ENCODE data around the gene VCAM1.
"Not testable (repeated sequence)": the region's sequence is repeated elsewhere in the genome, so short reads cannot be mapped to it uniquely, and the experiment has no call there.

Gene VCAM1

DNA sequence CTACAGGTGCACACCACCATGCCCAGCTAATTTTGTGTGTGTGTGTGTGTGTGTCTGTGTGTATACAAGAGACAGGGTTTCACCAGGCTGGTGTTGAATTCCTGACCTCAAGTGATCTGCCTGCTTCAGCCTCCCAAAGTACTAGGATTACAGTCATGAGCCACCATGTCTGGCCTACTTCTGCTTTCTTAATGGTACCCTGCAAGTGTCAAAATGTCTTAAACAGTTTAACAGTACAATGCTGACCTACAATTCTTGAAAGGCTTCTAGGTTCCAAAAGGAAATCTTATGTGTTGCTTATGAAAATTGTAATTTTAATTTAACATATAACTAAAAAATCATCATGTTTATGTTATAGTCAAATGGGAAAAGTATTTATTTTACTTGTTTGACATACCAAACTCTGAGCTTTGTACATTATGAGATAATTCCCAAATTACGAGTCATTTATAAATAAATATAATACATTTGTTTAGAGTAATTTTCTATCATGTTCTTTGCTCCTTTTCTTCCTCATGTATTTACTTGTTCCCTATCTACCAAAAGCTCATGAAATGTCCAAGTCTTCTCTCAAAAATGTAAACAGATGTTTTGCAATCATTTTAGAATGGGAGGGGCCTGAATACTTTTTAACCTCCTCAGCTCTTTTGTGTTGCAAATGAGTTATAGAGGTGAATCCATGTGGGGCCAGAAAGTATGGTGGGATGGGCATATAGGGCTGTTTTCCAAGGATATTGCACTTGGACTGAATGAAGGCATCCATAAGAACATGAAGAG is 8.4 kb upstream of the VCAM1 start:
- DNase-seq (ENCODE audit: low read depth), result no peak
- H3K4me3 ChIP-seq (ENCODE audit: low read depth, low read length), result no peak overlapping the region
- TF ChIP-seq, protein P1, sequence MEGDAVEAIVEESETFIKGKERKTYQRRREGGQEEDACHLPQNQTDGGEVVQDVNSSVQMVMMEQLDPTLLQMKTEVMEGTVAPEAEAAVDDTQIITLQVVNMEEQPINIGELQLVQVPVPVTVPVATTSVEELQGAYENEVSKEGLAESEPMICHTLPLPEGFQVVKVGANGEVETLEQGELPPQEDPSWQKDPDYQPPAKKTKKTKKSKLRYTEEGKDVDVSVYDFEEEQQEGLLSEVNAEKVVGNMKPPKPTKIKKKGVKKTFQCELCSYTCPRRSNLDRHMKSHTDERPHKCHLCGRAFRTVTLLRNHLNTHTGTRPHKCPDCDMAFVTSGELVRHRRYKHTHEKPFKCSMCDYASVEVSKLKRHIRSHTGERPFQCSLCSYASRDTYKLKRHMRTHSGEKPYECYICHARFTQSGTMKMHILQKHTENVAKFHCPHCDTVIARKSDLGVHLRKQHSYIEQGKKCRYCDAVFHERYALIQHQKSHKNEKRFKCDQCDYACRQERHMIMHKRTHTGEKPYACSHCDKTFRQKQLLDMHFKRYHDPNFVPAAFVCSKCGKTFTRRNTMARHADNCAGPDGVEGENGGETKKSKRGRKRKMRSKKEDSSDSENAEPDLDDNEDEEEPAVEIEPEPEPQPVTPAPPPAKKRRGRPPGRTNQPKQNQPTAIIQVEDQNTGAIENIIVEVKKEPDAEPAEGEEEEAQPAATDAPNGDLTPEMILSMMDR (IDR thresholded peaks at IDR 0.05; ENCODE audit: low read depth, low read length, missing control alignments), result no peak

DNA sequence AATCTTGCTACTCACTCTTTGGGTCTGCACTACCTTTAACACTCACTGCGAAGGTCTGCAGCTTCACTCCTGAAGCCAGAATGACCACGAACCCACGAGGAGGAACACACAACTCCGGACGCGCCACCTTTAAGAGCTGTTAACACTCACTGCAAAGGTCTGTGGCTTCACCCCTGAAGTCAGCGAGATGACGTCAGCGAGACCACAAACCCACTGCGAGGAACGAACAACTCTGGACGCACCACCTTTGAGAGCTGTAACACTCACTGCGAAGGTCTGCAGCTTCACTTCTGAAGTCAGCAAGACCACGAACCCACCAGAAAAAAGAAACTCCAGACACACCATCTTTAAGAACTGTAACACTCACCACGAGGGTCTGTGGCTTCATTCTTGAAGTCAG is 6.5 kb upstream of the VCAM1 start:
- DNase-seq (ENCODE audit: low read depth); H3K4me3 ChIP-seq (ENCODE audit: low read depth, low read length): not testable (repeated sequence)

DNA sequence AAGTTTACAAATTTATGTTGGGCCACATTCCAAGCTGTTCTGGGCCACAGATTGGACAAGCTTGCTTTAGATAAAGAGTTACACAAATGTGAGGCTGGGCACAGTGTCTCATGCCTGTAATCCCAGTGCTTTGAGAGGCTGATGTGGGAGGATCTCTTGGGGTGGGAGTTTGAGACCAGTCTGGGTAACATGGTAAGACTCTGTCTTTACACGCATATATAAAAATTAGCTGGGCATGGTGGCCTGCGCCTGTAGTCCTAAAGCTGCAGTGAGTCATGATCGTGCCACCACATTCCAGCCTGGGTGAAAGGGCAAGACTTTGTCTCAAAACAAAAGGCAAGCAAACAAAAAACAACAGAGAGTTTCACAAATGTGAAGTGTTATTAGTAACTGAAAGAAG is 5.9 kb upstream of the VCAM1 start:
- no peak for DNase-seq (ENCODE audit: low read depth)
- H3K4me3 ChIP-seq (ENCODE audit: low read depth, low read length), result no peak overlapping the region
- TF ChIP-seq, protein P1 (IDR thresholded peaks at IDR 0.05; ENCODE audit: low read depth, low read length, missing control alignments), result no peak

DNA sequence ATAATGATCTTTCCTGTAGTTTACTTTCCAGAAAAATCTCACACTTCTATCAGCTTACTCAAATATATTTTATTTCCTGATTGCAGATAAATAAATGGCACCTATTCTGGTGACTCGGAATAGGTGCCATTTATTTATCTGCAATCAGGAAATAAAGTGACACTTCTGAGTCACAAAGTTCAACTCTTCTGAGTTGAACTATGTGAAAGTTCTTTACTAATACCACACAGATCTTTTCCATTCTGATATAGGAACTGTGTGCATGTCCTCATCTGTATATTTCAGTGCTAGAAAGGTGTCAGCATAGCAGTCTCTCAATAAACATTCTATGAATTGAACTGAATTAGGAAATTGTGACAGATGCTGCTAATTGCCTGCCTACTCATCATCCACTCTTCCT is 4.9 kb upstream of the VCAM1 start:
- H3K4me3 ChIP-seq (ENCODE audit: low read depth, low read length), result no peak overlapping the region
- DNase-seq (ENCODE audit: low read depth), result no peak
- TF ChIP-seq, protein P1 (IDR thresholded peaks at IDR 0.05; ENCODE audit: low read depth, low read length, missing control alignments), result no peak

DNA sequence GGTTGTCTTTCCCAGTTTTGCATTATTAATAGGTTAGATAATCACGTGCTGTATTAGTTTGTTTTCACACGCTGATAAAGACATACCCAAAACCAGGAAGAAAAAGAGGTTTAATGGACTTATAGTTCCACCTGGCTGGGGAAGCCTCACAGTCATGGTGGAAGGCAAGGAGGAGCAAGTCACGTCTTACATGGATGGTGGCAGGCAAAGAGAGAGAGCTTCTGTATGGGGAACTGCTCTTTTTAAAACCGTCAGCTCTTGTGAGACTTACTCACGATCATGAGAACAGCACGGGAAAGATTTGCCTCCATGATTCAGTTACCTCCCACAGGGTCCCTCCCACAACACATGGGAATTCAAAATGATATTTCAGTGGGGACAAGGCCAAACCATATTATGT is 2.3 kb upstream of the VCAM1 start:
- TF ChIP-seq, protein P1 (IDR thresholded peaks at IDR 0.05; ENCODE audit: low read depth, low read length, missing control alignments), result no peak
- no peak overlapping the region for H3K4me3 ChIP-seq (ENCODE audit: low read depth, low read length)

DNA sequence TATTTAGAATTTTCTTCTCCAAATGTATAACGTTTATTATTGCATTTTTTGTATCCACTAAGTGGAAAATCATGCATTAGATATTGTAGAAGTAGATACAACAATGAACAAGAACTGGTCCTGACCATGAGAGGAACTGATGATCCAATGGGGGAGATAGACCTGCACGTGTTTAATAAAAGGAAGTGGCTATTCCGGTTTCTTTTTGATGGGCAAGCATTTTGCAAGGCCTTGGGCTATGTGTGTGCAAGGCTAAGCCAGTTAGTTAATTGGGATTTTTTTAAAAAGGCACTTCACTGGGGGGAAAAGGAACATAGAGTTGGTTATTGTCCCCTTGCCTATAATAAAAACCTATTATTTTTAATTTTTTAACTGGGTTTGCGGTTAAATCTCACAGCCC is 961 bp upstream of the VCAM1 start:
- no peak overlapping the region for H3K4me3 ChIP-seq (ENCODE audit: low read depth, low read length)
- no peak for DNase-seq (ENCODE audit: low read depth)
- TF ChIP-seq, protein P1 (IDR thresholded peaks at IDR 0.05; ENCODE audit: low read depth, low read length, missing control alignments), result no peak

More for the DNA sequence above, 2.3 kb upstream of the VCAM1 start:
- DNase-seq (ENCODE audit: low read depth), result no peak

DNA sequence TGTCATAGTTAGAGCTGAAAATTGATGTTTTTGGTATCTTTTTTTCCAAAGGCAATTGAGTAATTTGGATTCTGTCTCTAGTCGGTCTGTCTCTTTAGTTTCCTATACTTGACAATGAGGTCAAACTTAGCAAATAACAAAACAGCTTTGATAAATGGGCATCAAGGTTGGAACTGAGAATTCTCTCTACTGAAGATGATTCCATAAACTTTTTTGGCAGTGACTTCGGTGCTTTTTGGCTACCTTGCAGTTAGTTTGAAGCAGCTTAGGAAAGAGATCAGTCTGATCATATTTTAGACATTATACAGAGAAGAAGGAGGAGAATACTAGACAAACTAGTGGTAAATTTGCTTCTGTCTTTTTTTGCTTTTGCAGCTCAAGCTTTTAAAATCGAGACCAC is 559 bp downstream of the VCAM1 start:
- TF ChIP-seq, protein P1 (IDR thresholded peaks at IDR 0.05; ENCODE audit: low read depth, low read length, missing control alignments), result no peak
- peak overlapping the region; percentile 11; the same call in 1 of the 2 replicates for H3K4me3 ChIP-seq (ENCODE audit: low read depth, low read length)
- DNase-seq (ENCODE audit: low read depth), result no peak

All from GM12864 (cell line).